GM21529 (cell line): ENCODE data around the gene EXO1.

Source experiments
- ATAC-seq: cut with Tn5 transposase; IDR thresholded peaks from one replicate; pipeline ENCODE4 v1.9.1; 2021; ENCODE audit not compliant: unreplicated experiment

Gene EXO1

DNA sequence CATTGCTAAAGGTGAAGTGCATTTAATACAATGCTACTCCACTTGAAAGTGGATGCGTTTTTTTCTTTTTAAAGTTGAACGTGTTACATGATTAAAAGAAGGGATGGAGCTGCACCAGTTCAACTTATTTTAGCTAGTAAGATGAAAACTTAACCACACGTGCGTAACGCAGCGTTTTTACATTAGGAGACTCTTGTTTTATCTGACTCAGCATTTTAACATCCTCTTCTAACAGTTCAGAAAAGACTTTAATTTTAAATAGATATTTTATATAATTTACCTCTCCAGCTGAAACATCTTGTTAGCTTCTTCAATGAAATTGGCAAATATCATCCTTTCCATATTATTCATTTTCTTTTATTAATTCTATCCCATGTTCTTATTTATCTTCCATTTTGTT is 33.4 kb downstream of the EXO1 start:
- no peak for ATAC-seq

DNA sequence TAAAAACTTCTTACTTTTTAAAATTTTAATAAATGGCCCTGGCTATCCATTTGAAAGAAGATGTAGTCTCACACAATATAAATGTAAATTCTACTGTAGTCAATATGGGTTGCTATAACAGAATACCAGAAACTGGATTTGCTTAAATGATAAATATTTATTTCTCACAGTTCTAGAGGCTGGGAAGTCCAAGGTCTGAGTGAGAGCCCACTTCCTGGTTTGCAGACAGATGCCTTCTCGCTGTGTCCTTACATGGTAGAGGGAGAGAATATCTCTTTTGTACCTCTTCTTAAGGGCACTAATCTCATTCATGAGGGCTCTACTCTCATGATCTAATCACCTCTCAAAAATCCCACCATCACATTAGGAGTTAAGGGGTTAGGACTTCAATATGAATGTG is 35.2 kb downstream of the EXO1 start:
- ATAC-seq = no peak

DNA sequence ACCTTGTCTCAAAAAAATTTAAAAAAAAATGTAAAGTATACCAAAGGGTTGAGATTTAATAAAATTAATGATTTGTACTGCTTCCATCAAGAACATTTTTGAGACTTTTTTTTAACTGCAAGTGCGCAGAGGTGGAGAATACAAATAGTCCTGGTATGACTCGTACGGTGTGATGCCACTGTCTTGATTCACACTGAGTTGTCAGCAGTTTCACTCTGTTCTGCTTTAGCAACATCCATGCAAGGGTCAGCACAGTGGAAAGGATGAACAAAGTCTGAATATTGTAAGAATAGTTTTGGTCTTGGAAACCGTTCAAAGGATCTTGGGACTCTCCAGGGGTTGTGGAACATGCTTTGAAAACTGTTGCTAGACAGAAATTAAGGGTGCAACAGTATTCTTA is 40.2 kb downstream of the EXO1 start:
- ATAC-seq = no peak

DNA sequence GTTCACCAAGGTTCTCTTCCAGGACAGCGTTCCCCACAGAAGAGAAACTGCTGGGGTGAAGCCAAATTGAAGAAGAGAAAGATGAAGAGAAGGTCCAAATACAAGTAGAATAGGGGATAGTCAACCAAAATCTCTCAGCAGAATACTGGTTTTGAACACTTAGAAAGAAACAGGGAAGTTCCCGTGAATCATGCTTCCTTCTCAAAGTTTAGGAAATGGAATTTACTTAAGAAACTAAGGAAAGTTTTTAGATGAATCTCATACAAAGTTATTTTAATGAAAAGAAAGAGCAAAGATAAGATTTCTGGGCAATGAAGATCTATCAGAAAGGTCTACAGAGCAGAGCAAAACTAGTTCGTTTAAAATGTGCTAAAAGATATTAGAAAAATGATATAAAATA is 43.3 kb downstream of the EXO1 start:
- ATAC-seq = no peak

DNA sequence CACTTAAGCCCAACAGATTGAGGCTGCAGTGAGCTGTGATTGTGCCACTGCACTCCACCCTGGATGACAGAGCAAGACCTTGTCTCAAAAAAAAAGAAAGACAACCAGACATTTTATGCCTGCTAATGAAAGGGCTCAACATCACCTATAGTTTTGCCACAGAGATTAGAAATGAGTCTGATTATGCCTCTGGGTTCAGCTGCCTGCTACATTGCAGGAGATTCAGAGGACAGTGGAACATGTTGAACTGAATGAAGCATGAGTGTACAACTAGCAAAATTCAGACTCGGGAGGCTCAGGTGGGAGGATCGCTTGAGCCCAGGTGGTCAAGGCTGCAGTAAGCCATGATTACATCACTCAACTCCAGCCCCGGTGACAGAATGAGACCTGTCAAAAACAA is 46.0 kb downstream of the EXO1 start:
- no peak for ATAC-seq

DNA sequence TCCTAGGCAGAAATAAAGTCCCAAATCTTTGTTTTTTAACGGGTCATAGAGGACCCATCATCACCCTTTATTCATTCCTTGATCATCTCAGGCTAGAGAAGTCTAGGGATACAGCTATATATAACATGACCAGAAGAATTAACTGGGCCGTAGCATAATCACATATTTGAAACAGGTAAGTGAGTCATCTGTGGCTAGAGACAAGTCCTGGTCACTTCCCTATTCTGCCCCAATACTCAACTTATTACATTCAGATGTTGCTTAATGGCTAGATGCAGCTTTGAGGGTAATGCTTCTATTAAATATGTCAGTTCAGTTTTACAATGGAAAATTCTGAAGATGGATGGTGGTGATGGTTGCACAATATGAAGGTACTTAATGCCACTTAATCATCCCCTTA is 47.0 kb downstream of the EXO1 start:
- peak; percentile 64 for ATAC-seq

DNA sequence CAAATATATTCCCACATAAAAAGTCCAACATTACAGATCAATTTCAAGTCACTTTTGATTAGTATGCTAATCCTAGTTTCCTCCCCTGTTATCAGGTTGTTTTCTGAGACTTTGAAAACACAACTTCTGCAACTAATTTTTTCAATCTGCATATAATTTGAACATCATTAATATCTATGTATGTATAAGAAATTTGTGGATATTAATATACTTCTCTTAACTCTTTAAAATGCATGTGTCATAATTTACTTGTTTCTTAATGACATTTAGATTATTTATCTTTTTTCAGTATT is 48.6 kb downstream of the EXO1 start:
- no peak for ATAC-seq

DNA sequence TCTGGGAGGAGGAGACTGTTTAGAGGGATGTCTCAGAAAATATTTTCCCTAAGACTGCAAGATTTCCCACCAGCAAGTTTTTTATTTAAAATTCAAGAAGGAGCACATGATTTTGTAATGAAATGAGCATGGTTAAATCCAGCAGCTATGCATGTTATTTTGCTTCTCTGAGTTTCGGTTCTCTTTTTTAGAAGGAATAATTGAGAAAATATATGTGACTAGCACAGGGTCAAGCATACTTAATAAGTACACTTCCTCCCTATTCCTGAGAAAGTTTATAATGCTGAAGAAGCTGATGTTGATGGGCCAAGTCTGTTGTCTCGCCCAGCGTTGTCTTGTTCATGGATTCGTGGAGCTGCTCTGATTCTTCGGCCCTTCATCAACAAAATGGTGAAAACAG is 51.2 kb downstream of the EXO1 start:
- no peak for ATAC-seq

DNA sequence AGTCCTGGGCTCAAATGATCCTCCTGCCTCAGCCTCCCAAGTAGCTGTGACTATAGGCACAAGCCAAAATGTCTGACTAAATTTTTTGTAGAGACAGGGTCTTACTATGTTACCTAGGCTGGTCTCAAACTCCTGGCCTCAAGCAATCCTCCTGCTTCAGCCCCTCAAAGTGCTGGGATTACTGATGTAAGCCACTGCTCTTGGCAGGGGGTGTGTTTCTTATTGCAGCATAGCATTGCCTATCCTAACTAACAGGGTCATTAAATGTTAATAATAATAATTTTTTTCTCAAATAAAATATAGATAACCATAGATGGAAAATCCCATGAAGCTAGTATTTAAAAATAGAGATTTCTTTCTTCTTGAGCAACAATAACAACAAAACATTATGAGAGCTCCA is 52.4 kb downstream of the EXO1 start:
- ATAC-seq = no peak

DNA sequence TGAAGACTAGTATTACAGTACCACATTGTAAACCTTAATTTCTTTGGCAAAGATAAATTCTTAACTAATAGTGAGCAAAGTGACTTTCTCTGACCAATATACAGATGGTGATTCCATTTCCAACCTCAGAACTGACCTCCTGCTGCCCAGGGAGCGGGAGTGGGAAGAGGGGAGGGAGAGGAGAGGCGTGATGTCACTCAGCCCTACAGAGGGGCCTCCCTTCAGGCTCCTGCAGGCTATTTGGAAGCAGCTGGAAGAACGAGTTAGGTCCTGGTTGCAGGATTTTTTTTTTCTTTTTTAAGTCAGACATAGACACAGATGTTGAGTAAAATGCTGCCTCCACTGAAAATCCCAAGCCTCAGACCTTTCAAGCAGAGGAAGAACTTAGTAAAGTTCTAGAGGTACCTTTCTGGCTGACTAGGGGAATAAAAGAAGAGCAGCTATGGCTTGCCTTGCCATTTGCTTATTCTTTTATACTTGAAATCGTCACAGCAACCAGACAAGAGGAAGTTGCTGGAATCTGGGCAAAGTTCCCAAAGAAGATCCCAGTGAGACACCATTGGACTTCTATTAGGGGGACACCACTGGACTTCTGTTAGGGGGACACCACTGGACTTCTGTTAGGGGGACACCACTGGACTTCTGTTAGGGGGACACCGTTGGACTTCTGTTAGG is 54.5 kb downstream of the EXO1 start:
- no peak for ATAC-seq

DNA sequence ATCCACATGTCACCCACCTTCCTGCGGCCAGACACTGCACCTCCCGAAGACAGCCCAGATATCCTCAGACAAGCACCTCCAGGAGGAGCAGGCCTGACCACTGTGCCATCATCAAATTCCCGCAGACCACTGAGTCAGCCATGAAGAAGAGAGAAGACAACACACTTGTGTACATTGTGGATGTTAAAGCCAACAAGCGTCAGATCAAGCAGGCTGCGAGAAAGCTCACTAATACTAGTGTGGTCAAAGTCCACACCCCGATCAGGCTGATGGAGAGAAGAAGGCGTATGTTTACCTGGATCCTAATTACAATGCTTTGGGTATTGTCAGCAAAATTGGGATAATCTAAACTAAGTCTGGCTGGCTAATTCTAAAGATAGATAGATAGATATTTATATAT is 68.2 kb downstream of the EXO1 start:
- no peak for ATAC-seq

DNA sequence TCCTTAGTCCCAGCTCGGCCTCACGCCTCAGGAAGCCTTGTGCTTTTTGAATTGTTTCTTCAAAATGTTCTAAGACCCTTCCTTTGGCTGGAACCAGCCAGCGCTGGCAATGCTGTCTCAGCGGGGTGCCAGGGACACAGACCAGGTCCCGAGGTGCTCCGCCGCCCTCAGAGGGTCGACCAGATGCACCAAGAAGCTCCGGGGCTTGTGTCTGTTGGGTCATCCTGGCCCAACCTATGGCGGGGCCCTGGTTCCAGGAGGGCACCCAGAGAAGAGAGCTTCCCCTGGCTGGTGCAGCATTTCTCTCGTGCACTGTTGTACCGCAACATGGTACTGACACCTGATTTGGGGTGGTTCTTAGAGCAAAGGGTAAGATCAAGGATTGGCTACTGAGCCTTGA is 69.5 kb downstream of the EXO1 start:
- no peak for ATAC-seq

DNA sequence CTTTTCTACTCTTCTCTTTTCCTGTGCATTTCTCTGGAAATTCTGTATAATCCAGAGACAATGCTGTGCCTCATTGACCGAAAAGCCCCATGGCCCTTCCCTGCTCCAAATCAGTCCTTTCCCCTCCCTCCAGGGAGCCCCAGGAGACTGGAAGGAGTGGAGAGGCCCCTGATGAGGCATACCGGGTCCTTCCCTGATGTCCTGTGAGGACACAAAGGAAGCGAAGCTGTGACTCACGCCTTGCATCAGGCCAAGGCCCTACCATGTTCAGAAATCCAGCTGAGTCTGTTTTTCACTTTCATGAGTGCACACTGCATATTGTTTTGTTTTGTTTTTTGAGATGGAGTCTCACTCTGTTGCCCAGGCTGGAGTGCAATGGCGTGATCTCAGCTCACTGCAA is 70.9 kb downstream of the EXO1 start:
- no peak for ATAC-seq

DNA sequence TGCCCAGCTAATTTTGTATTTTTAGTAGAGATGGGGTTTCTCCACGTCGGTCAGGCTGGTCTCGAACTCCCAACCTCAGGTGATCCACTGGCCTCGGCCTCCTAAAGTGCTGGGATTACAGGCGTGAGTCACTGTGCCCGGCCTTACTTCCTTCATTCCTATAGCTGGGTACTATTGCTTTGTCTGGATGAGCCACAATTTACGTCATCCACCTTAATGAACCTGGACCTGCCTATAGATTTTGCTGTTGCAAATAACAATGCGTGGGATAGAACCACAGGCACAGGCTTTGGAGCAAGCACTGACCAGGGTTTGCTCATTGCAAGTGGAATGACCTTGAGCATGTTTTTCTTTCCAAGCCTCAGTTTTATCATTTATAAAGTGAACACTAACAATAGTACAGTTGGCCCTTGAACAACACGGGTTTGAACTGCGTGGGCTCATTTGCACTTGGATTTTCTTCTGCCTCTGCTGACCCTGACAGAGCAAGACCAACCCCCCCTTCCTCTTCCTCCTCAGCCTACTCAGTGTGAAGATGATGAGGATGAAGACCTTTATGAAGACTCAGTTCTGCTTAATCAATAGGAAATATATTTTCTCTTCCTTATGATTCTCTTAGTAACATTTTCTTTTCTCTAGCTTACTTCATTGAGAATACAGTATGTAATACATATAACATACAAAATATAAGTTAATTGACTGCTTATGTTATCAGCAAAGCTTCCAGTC is 76.2 kb downstream of the EXO1 start:
- no peak for ATAC-seq

DNA sequence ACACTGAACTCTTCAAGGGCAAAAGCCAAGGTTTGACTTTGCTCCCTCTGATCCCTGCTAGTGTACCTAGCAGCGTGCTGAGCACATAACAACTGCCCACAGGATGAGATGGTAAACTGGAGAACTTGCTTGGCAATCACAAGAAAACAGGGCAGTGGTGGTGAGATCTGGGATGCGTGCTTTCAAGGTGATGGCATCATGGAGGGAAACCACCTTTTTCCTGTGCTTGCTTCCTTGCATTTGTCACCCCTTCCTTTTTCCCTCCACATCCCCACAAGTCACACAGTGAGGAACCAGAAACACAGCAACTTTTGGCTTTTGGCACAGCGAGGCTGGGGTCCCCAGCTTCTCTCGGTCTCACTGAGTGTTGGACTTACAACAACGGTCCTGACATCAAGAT is 78.1 kb downstream of the EXO1 start:
- no peak for ATAC-seq

DNA sequence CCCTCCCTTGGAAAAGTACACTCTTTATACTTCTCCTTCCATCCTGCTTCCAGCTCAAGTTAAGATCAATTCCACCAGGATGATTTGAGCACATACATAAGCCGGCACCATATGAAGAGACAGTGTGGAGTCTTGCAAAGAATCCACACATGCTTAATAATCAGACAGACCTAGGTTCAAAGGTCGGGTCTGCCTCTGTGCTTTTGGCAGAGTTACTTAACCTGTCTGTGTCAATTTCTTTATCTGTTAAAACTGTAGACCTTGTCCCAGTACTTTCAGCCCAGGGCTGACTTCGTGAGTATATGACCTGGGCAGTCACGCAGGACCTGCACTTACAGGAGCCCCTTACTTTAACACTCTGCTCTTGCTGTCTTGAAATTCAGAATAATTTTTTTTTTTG is 79.3 kb downstream of the EXO1 start:
- no peak for ATAC-seq

DNA sequence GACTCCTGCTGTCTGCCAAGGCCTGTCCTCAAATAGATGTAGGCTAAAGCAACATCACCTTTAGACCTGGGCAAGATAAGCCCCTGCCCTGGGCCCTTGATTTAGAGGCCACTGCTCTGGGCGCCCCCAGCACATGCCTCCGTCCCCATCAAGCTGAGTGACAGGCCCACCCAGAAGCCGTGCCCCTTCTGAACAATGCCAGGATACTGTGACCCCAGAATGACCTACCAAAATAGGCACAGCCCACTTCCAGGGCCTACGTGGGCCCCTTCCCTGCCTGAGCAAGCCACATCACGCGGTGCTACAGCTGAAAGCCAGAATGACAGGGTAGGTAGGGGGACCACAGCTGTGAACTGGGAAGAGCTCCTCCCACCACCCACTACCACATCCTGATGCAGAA is 84.8 kb downstream of the EXO1 start:
- no peak for ATAC-seq

DNA sequence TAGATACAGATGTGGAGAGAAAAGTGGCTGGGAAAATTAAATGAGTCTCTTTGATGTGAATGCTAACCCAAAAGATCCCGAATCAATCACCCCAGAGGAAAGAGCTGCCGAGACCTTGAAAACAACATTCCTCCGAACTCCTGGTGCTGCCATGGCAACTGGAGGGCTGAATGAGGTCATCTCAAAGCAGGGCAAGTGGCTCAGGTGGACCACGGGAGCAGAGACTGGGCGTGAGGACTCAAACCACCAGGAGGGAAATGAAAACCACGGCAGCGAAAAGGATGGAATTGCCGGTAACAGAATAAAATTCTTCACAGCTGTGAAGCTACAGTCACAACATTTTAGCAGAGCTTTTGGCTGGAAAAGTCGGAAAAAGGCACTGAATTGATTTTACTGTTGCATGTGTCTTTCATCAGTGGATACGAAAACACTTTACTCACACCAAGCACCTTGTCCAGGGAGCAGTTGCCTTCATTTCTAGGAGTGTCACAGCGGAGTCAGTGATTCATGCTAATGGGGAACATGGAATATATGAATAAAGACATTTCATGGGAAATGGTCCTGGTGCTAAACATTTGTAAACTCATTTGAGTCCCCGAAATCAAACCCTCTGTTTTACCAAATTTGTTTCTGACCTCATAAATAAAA is 86.3 kb downstream of the EXO1 start:
- no peak for ATAC-seq

DNA sequence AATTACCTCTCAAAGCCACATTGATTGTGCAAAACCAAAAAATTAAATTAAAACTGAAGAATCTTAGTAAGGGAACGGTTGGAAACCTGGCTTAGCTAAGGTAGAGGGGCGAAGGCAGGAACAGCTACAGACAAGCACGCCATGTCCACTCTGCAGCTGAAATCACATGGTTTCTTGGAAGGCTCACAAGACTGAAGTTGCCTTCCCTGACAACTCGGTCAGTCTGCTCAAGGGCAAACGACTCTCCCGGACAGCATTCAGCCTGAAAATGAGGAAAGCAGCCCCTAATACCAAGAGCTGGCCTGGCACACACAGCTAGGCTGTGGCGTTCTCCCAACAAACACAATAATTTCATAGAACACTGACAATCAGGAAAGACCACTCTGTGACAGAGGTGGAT is 86.9 kb downstream of the EXO1 start:
- ATAC-seq = no peak
